ENCODE results near the gene GRHPR.
"Not testable (repeated sequence)": the region's sequence is repeated elsewhere in the genome, so short reads cannot be mapped to it uniquely, and the experiment has no call there.

GRHPR gene

DNA sequence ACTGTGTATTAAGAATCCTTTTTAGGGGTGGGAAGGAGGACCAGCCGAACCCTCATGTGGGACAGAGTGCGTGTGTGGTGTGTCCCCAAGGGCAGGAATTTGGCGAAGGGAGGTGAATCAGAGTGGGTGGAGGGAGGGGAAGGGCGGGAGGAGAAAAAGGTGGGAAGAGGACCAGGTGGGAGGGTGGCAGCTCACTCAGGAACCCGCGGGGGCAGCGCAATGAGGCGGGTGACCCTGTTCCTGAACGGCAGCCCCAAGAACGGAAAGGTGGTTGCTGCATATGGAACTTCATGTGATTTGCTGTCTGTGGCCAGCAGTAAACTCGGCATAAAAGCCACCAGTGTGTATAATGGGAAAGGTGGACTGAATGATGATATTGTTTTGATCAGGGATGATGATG lies 54.4 kb downstream of the GRHPR start:
- DNase-seq (ENCODE audit: low spot score) (no peak), FAIRE-seq (no peak)

DNA sequence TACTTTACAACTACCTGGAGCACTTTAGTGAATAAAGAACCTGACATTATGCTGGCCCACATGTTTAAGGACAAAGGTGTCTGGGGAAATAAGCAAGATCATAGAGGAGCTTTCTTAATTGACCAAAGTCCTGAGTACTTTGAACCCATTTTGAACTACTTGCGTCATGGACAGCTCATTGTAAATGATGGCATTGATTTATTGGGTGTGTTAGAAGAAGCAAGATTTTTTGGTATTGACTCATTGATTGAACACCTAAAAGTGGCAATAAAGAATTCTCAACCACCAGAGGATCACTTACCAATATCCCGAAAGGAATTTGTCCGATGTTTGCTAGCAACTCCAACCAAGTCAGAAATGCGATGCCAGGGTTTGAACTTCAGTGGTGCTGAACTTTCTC lies 54.9 kb downstream of the GRHPR start:
- DNase-seq (ENCODE audit: low spot score); FAIRE-seq: not testable (repeated sequence)

DNA sequence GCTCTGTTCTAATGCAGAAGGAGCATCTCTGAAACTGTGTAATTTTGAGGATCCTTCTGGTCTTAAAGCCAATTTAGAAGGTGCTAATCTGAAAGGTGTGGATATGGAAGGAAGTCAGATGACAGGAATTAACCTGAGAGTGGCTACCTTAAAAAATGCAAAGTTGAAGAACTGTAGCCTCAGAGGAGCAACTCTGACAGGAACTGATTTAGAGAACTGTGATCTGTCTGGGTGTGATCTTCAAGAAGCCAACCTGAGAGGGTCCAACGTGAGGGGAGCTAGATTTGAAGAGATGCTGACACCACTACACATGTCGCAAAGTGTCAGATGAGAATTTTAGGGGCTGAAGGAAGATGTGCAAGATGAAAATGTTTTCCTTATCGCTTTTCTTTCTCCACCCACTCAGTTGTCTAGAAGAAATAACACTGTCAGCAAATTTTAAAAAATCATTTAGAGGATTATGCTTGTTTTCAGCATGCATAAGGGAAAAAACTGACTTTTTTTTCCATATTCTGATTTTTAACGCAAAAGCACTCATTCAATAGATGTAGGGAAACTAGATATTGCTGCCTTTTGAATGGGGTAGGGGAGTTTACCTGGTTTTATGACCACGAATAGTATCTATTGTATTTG lies 55.6 kb downstream of the GRHPR start:
- DNase-seq (ENCODE audit: low spot score); FAIRE-seq: not testable (repeated sequence)

DNA sequence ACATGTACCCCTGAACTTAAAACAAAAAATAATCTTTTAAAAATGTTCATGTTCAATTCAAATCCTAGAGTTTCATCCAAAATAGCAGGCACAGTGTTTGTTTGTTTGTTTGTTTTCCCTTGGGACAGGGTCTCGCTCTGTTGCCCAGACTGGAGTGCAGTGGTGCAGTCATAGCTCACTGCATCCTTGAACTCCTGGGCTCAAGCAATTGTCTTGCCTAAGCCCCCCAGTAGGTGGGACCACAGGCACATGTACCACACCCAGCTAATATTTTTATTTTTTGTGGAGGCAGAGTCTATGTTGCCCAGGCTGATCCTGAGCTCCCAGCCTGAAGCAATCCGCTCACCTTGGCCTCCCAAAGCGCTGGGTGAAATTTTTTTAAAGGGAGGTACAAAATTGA lies 58.3 kb downstream of the GRHPR start:
- FAIRE-seq (no peak), DNase-seq (ENCODE audit: low spot score) (no peak)

DNA sequence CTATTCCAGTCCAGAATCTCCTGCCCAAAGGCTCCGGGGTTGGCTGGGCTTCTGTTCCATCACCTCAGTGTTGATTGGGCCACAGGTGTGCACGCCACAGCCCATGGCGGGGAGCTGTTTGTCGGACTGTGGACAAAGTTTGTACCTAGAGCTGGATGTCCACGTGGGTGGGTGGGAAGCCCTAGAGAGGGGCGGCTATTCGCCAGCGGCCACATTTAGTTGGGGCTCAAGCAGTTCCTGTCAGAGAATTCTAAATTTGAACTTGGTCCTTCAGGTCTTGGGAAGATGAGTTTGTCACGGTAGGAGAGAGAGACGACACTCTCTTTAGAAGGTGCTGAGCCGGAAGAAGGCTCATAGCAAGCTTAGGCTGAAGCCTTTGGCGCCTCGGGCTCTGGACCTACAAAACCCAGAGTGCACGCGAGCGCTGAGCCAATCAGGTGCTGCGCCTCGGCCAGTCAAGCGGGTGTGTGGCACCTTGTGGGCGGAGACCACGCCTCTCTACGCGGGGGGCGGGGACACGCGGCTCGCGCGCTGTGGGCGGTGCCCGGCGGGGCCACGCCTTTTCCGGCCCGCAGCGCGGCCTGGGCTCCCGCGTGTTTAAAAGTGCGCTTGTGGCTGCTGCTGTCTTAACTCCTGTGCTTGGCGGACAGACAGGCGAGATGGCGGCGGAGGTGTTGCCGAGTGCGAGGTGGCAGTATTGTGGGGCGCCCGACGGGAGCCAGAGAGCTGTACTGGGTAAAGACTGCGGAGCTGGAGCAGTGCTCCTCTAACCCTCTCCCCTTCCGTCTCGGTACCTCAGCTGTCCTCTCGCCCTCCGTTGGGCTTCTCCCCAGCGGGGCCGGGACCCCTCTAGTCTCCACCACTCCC lies 63.1 kb downstream of the GRHPR start, which contains the start of gene POLR1E:
Gene POLR1E (plus strand): TSS at position 560 of the 867 bp plus-strand sequence. CDS start 100 bp downstream, at position 660.
- DNase-seq (ENCODE audit: low spot score) (peak; percentile 83), FAIRE-seq (no peak)

DNA sequence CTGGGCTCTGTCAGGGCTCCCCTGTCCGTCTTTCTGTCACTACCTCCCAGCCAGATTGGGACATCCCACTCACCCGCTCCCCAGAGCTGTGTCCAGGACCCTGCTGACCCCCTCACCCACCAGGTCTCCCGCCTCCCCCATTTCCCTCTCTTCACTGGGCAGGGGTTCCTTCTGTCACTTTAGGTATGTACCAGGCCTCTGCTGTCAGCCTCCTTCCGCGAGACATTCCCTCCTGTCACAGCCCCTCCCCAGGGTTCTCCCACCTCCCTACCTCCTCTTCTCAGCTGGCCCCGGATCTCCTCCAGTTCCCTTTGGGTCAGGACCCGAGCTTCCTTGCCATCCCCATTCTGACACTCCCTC lies 63.7 kb downstream of the GRHPR start:
- FAIRE-seq = no peak
- DNase-seq (ENCODE audit: low spot score) = no peak

All from RCC 7860 (cell line).